G401 (cell line): Measurements from ENCODE around the gene MYT1. TPM values are rescaled to one million over a fixed set of nuclear protein-coding genes. Genes with fewer than 3 reads are reported as not detected.
A peak's percentile ranks its signal among the peaks of the same experiment; 100 is the strongest.
"Not testable (repeated sequence)": the region's sequence is repeated elsewhere in the genome, so short reads cannot be mapped to it uniquely, and the experiment has no call there.

Experiments used
- DNase-seq: peaks from one replicate; pipeline ENCODE4 v3.0.0-alpha.2; 2015; ENCODE audit warnings: low spot score
- in situ Hi-C: cut with HindIII; loops from 2 replicates; pipeline ENCODE4 v1.10.0; 2016; ENCODE audit warnings: low sequenced_read_pairs, mixed read lengths
- total RNA-seq: library from RNA; depleted of rRNA; stranded (reverse); fragments of >200 nt; shearing (Covaris generic); gene quantifications from 2 replicates; pipeline ENCODE4 v1.2.3, GENCODE V29; 2014

MYT1 gene
- total RNA-seq, 1 experiment from 2014 or later = 0.20 TPM

- in situ Hi-C loops = no loop called here
- no peak for DNase-seq
These were observed 21.1 kb downstream of the MYT1 start for GRCh38 chr20:64185276-64185900.

- DNase-seq = no peak
- in situ Hi-C loops = no loop called here
These were observed 21.9 kb downstream of the MYT1 start for GRCh38 chr20:64186071-64186598.

GRCh38 chr20:64187213-64187612 is 23.0 kb downstream of the MYT1 start:
- DNase-seq, in situ Hi-C loops: not testable (repeated sequence)

GRCh38 chr20:64188091-64188490 is 23.8 kb downstream of the MYT1 start:
- in situ Hi-C loops = no loop called here
- no peak for DNase-seq

GRCh38 chr20:64188682-64189529 is 24.7 kb downstream of the MYT1 start:
- in situ Hi-C loops = no loop called here
- DNase-seq = peak; percentile 74

- no peak for DNase-seq
- in situ Hi-C loops = no loop called here
These were observed 25.3 kb downstream of the MYT1 start for GRCh38 chr20:64189530-64189966.

GRCh38 chr20:64189986-64190385 is 25.7 kb downstream of the MYT1 start:
- in situ Hi-C loops = no loop called here
- DNase-seq = no peak

GRCh38 chr20:64191002-64191401 is 26.8 kb downstream of the MYT1 start:
- in situ Hi-C loops = no loop called here
- DNase-seq = peak; percentile 64

GRCh38 chr20:64192406-64192805 is 28.2 kb downstream of the MYT1 start:
- no peak for DNase-seq
- in situ Hi-C loops = no loop called here

- no peak for DNase-seq
- in situ Hi-C loops = no loop called here
These were observed 28.8 kb downstream of the MYT1 start for GRCh38 chr20:64193058-64193457.

GRCh38 chr20:64194269-64194668 is 30.0 kb downstream of the MYT1 start:
- in situ Hi-C loops = no loop called here

GRCh38 chr20:64196309-64196708 is 32.1 kb downstream of the MYT1 start:
- DNase-seq = no peak
- in situ Hi-C loops = no loop called here

More at GRCh38 chr20:64194269-64194668, 30.0 kb downstream of the MYT1 start:
- no peak for DNase-seq

- DNase-seq = peak; percentile 77
- in situ Hi-C loops = no loop called here
These were observed 32.6 kb downstream of the MYT1 start for GRCh38 chr20:64196847-64197306.

- in situ Hi-C loops = no loop called here
- no peak for DNase-seq
These were observed 34.1 kb downstream of the MYT1 start for GRCh38 chr20:64198347-64198746.

GRCh38 chr20:64199395-64199794 is 35.1 kb downstream of the MYT1 start:
- no peak for DNase-seq
- in situ Hi-C loops = no loop called here

- in situ Hi-C loops = no loop called here
These were observed 36.5 kb downstream of the MYT1 start for GRCh38 chr20:64200740-64201139.

GRCh38 chr20:64201653-64202052 is 37.4 kb downstream of the MYT1 start:
- DNase-seq = no peak
- in situ Hi-C loops = no loop called here

More at GRCh38 chr20:64200740-64201139, 36.5 kb downstream of the MYT1 start:
- no peak for DNase-seq

GRCh38 chr20:64203037-64203777 is 39.0 kb downstream of the MYT1 start:
- in situ Hi-C loops = no loop called here
- DNase-seq = no peak

GRCh38 chr20:64205611-64206026 is 41.4 kb downstream of the MYT1 start:
- in situ Hi-C loops = no loop called here

More at GRCh38 chr20:64205611-64206026, 41.4 kb downstream of the MYT1 start:
- no peak for DNase-seq
